Ishikawa (cell line): ENCODE measurements around the gene ULBP2.

ENCODE experiments used
- MAX ChIP-seq: IDR thresholded peaks from 2 replicates; pipeline ENCODE4 v1.6.1; 2012
- NFIC ChIP-seq: IDR thresholded peaks from 2 replicates; pipeline ENCODE4 v1.6.1; 2012

DNA sequence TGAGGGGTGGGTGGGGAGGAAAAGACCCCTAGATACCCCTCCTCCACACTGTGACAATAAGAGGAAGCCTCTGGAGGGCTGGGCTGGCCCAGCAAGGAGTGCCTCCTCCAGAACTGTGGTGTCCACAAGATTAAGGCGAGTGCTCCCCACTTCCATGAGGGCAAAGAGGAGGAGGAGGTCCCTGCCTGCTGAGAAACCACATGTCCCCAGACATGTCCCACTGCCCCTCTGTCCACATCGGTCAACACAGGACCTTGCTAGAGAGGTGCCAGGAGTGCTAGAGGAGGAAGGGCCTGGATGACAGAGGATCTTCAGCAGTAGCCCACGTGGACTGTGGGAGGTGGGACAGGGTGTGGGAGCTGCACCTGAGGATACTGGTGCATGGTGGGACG is 22.0 kb upstream of the ULBP2 start:
- TF ChIP-seq MAX (no peak), NFIC (no peak)
